GM19324 (cell line): ENCODE results near the gene MR1.

Experiments
- ATAC-seq: cut with Tn5 transposase; IDR thresholded peaks from one replicate; pipeline ENCODE4 v1.9.1; 2021; ENCODE audit warnings: mild to moderate bottlenecking, moderate library complexity; ENCODE audit not compliant: unreplicated experiment, low FRiP score

MR1 gene

GRCh38 chr1:181104790-181105133, 71.0 kb downstream of the MR1 start:
- ATAC-seq = peak; percentile 42

- ATAC-seq = peak; percentile 86
These were observed 71.6 kb downstream of the MR1 start for GRCh38 chr1:181105134-181106021.

- no peak for ATAC-seq
These were observed 72.2 kb downstream of the MR1 start for GRCh38 chr1:181106022-181106312.

- no peak for ATAC-seq
These were observed 72.7 kb downstream of the MR1 start for GRCh38 chr1:181106479-181106878.

- no peak for ATAC-seq
These were observed 73.9 kb downstream of the MR1 start for GRCh38 chr1:181107711-181108110.

- no peak for ATAC-seq
These were observed 74.6 kb downstream of the MR1 start for GRCh38 chr1:181108304-181108867.

- no peak for ATAC-seq
These were observed 76.2 kb downstream of the MR1 start for GRCh38 chr1:181110013-181110412.
